HFF-Myc (cell line): ENCODE measurements around the gene HSPB8.

Experiments
- DNase-seq: peaks from one replicate; pipeline ENCODE4 v3.0.0-alpha.2; 2011; ENCODE audit warnings: low read depth; ENCODE audit errors: extremely low read depth
- H3K4me3 ChIP-seq: replicated peaks from 2 replicates; pipeline ENCODE4 v1.5.1; 2011; ENCODE audit warnings: low read depth, mild to moderate bottlenecking, control low read depth, low read length
- CTCF ChIP-seq: IDR thresholded peaks from 2 replicates; pipeline ENCODE4 v1.5.1; 2012; ENCODE audit warnings: mild to moderate bottlenecking, low read depth, low read length, control low read depth; ENCODE audit errors: missing control alignments

HSPB8 gene

GRCh38 chr12:119183942-119184695 is 5.4 kb downstream of the HSPB8 start:
- DNase-seq = no peak
- no peak overlapping the region for H3K4me3 ChIP-seq
- TF ChIP-seq CTCF = no peak

- no peak for TF ChIP-seq CTCF
- H3K4me3 ChIP-seq = no peak overlapping the region
- DNase-seq = no peak
Observed at GRCh38 chr12:119195256-119195655, 16.5 kb downstream of the HSPB8 start.

GRCh38 chr12:119198440-119198839 is 19.7 kb downstream of the HSPB8 start:
- no peak for DNase-seq
- TF ChIP-seq CTCF = no peak
- no peak overlapping the region for H3K4me3 ChIP-seq

DNA sequence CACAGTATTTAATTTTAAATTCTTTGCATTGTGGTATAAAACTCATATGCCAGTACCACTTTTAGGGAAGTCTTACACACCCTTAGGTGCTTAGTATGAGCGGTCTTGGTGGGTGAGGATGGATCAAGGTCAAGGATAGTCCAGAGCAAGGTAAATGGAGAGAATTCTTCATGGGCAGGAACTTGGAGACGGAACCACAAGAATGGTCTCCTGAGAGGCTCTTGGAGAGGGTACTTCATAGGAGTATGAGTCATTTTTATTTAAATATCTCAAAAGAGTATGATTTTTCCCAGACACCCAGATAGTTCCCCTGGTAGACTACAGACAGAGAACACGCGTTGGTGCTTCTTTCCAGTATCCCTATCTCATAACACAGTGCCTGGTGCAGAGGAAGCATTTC is 21.9 kb downstream of the HSPB8 start:
- TF ChIP-seq CTCF = no peak
- no peak overlapping the region for H3K4me3 ChIP-seq
- no peak for DNase-seq

- no peak for DNase-seq
- H3K4me3 ChIP-seq = no peak overlapping the region
- TF ChIP-seq CTCF = no peak
Observed at GRCh38 chr12:119201789-119202543, 23.2 kb downstream of the HSPB8 start.

DNA sequence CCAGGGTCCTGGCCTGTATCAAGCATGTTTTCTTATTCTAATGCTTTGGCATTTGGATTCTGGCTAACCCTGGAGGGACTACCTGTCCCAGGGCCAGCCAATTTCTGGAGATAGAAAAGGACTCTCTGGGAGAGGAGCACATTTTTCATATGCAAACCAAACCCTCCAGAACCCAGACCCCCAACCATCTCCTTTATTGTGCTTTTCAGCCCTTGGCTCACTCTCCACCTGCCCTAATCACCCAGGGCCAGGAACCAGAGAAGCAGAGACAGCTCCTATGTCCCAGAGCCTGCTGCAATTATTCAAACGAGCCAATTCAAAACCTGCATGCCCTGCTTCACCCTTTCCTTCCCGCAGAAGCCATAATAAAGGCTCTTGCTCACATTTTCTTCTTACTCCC is 23.8 kb downstream of the HSPB8 start:
- no peak overlapping the region for H3K4me3 ChIP-seq
- no peak for DNase-seq
- no peak for TF ChIP-seq CTCF
